ENCODE measurements around the gene RNPEPL1.

DNA sequence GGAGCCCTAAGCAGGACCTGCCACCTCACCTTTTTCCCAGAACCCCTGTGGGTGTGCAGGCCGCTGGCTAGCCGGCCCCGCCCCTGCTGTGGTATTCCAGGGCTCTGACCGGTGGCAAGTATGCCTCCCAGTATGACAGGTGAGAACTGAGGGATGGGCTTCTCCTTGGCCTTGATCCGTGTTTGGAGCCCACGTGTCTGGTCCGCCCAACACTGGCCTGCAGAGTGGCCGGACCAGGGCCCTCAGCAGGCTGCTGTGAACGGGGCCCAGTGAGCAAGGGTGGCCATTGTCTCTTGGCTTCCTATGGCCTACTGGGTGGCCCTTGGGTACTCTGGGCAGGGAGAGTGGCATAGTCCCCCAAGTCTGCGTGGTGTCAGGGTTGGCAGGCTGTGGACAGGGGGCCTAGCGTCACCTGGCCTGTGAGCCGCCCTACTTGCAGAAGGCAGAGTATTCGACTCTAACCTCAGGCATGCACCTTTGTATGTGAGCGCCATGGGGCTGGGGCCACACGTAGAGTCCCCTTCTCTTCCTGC lies 1.8 kb downstream of the RNPEPL1 start:
- TF ChIP-seq CTCF (IDR thresholded peaks at IDR 0.05) (no peak), POLR2A (IDR thresholded peaks at IDR 0.05) (no peak)

All from lower leg skin (tissue), 3 donors.